ENCODE data around the gene PRDX5. TPM values are rescaled to one million over a fixed set of nuclear protein-coding genes. Genes with fewer than 3 reads are reported as not detected.

Gene PRDX5
- total and polyA plus RNA-seq, 9 of the 15 experiments (the other 6 are each of a cell fraction or from before 2014, with no cell fraction given): 40.8 to 327 (median 204) TPM

DNA sequence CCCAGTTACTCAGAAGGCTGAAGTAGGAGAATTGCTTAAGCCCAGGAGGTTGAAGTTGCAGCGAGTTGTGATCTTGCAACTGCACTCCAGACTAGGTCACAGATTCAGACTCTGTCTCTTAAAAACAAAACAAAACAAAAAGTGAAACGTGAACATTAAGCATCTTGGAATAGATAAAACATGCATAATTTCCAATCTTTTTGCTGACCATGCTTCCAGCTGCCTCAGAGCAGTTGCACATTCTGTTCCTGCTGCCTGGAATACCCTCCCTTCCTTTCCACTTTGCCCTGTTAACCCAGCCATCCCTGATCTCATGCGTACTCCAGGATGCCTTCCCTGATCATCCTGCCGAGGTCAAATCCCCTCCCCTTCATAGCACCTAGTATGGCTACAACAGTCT, 21.4 kb downstream of the PRDX5 start:
- POLR2A ChIA-PET: interaction anchor here (1.4 kb wide), 1 partner anchor 17 kb away, joined by 4 read pairs; no protein-coding TSS in a partner anchor
- no TSS peak for BruUV-seq (replicated peaks)
- peaks cover 37 to 64% of the 10 kb centered on the region in 2 experiments for H3K4me1 ChIP-seq (replicated peaks in 1 of 2; ENCODE audit: control insufficient read depth in 2 of 2, insufficient read depth in 2 of 2, low read length in 2 of 2)

More for the DNA sequence above, 21.4 kb downstream of the PRDX5 start:
- Histone ChIP-seq H3K4me3 (no peak overlapping the region), H2AFZ (ENCODE audit: low read depth, low read length) (peak overlapping the region; percentile 2; the same call in 1 of the 2 replicates), H3K27me3 (ENCODE audit: control insufficient read depth in 2 of 2, insufficient read depth in 2 of 2, low read length in 2 of 2) (no peaks in the 10 kb centered on the region), H3K9me1 (ENCODE audit: control insufficient read depth, insufficient read depth, low read length) (no peaks in the 10 kb centered on the region), H3K4me2 (ENCODE audit: insufficient read depth, low read length) (no peak overlapping the region), H3K9me3 (replicated peaks; ENCODE audit: control insufficient read depth, insufficient read depth, low read depth, low read length) (no peaks in the 10 kb centered on the region), H3K9ac (ENCODE audit: insufficient read depth in 1 of 2, low read depth in 2 of 2, low read length in 2 of 2) (peak overlapping the region in 1 of 2 experiments; percentile 66; a peak in 1 of 4 replicates), H4K20me1 (replicated peaks; ENCODE audit: control insufficient read depth, insufficient read depth, low read length) (no peaks in the 10 kb centered on the region; the same call in 1 of the 2 replicates), H3K36me3 (ENCODE audit: control insufficient read depth, insufficient read depth, low read length) (no peaks in the 10 kb centered on the region), H3K79me2 (ENCODE audit: control insufficient read depth, insufficient read depth, low read length) (no peaks in the 10 kb centered on the region), H3K27ac (ENCODE audit: extremely low read depth, low read depth, low read length) (no peak overlapping the region)
- 35% methylated on average over 4 of the region's 4 CpGs for WGBS (ENCODE audit: insufficient coverage, low coverage, missing lambda C conversion rate)
- ATAC-seq (no peak), DNase-seq (ENCODE audit: extremely low read depth in 1 of 4, low spot score in 3 of 4) (no peak), FAIRE-seq (no peak)
- intact Hi-C loops (cut with micrococcal nuclease): no loop called here
- in situ Hi-C loops (cut with MboI): no loop called here
- CTCF ChIA-PET (ENCODE audit: low intra/inter-chr PET ratio): no interaction called here
- TF ChIP-seq ZNF444 (CRISPR knock-in tag; IDR thresholded peaks at IDR 0.05) (no peak), KLF16 (IDR thresholded peaks at IDR 0.05) (no peak), ZNF316 (IDR thresholded peaks at IDR 0.05) (peak; percentile 57), PHF21A (IDR thresholded peaks at IDR 0.05; ENCODE audit: borderline replicate concordance, low read depth) (no peak), RBFOX2 (IDR thresholded peaks at IDR 0.05; ENCODE audit: low read depth, low read length) (no peak), MAFG (tag; conservative IDR thresholded peaks at IDR 0.05) (0 out of 2 replicates have a peak, but pooled peaks have one; percentile 10), MAFK (IDR thresholded peaks at IDR 0.05; ENCODE audit: low read length) (0 out of 2 replicates have a peak, but pooled peaks have one; percentile 5), L3MBTL2 (IDR thresholded peaks at IDR 0.05) (no peak), C11orf30 (IDR thresholded peaks at IDR 0.05; ENCODE audit: low read depth) (0 out of 2 replicates have a peak, but pooled peaks have one; percentile 29)
- TF ChIP-seq, protein P1, sequence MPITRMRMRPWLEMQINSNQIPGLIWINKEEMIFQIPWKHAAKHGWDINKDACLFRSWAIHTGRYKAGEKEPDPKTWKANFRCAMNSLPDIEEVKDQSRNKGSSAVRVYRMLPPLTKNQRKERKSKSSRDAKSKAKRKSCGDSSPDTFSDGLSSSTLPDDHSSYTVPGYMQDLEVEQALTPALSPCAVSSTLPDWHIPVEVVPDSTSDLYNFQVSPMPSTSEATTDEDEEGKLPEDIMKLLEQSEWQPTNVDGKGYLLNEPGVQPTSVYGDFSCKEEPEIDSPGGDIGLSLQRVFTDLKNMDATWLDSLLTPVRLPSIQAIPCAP (CRISPR knock-in tag; IDR thresholded peaks at IDR 0.05; ENCODE audit: borderline replicate concordance): no peak
- TF ChIP-seq, protein P2, sequence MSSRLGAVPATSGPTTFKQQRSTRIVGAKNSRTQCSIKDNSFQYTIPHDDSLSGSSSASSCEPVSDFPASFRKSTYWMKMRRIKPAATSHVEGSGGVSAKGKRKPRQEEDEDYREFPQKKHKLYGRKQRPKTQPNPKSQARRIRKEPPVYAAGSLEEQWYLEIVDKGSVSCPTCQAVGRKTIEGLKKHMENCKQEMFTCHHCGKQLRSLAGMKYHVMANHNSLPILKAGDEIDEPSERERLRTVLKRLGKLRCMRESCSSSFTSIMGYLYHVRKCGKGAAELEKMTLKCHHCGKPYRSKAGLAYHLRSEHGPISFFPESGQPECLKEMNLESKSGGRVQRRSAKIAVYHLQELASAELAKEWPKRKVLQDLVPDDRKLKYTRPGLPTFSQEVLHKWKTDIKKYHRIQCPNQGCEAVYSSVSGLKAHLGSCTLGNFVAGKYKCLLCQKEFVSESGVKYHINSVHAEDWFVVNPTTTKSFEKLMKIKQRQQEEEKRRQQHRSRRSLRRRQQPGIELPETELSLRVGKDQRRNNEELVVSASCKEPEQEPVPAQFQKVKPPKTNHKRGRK (tag; IDR thresholded peaks at IDR 0.05): no peak
- TF ChIP-seq, protein P3, sequence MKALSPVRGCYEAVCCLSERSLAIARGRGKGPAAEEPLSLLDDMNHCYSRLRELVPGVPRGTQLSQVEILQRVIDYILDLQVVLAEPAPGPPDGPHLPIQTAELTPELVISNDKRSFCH (CRISPR knock-in tag; IDR thresholded peaks at IDR 0.05): no peak
- TF ChIP-seq, protein P3 (tag; IDR thresholded peaks at IDR 0.05): no peak
- TF ChIP-seq, protein P4, sequence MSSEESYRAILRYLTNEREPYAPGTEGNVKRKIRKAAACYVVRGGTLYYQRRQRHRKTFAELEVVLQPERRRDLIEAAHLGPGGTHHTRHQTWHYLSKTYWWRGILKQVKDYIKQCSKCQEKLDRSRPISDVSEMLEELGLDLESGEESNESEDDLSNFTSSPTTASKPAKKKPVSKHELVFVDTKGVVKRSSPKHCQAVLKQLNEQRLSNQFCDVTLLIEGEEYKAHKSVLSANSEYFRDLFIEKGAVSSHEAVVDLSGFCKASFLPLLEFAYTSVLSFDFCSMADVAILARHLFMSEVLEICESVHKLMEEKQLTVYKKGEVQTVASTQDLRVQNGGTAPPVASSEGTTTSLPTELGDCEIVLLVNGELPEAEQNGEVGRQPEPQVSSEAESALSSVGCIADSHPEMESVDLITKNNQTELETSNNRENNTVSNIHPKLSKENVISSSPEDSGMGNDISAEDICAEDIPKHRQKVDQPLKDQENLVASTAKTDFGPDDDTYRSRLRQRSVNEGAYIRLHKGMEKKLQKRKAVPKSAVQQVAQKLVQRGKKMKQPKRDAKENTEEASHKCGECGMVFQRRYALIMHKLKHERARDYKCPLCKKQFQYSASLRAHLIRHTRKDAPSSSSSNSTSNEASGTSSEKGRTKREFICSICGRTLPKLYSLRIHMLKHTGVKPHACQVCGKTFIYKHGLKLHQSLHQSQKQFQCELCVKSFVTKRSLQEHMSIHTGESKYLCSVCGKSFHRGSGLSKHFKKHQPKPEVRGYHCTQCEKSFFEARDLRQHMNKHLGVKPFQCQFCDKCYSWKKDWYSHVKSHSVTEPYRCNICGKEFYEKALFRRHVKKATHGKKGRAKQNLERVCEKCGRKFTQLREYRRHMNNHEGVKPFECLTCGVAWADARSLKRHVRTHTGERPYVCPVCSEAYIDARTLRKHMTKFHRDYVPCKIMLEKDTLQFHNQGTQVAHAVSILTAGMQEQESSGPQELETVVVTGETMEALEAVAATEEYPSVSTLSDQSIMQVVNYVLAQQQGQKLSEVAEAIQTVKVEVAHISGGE (CRISPR knock-in tag; IDR thresholded peaks at IDR 0.05): 0 out of 6 replicates have a peak, but pooled peaks of 1 of the 3 experiments have one; percentile 13
